GM12865 (cell line): ENCODE results near the gene NRP1.

Experiments used
- DNase-seq: peaks from one replicate; pipeline ENCODE4 v3.0.0; 2010; ENCODE audit warnings: low read depth
- H3K4me3 ChIP-seq: 2 replicates; pipeline ENCODE4 v1.5.1; 2011; ENCODE audit warnings: mild to moderate bottlenecking, low read depth, low read length, control low read depth
- TF ChIP-seq, protein P1 (sequence below): IDR thresholded peaks from 2 replicates; pipeline ENCODE4 v1.5.1; 2011; ENCODE audit warnings: low read length, control low read depth, low read depth, inconsistent platforms; ENCODE audit not compliant: insufficient read depth; ENCODE audit errors: missing control alignments

The NRP1 gene

GRCh38 chr10:33267708-33268107 lies 66.8 kb downstream of the NRP1 start:
- H3K4me3 ChIP-seq = no peak overlapping the region

GRCh38 chr10:33265621-33266020 lies 68.8 kb downstream of the NRP1 start:
- TF ChIP-seq, protein P1, sequence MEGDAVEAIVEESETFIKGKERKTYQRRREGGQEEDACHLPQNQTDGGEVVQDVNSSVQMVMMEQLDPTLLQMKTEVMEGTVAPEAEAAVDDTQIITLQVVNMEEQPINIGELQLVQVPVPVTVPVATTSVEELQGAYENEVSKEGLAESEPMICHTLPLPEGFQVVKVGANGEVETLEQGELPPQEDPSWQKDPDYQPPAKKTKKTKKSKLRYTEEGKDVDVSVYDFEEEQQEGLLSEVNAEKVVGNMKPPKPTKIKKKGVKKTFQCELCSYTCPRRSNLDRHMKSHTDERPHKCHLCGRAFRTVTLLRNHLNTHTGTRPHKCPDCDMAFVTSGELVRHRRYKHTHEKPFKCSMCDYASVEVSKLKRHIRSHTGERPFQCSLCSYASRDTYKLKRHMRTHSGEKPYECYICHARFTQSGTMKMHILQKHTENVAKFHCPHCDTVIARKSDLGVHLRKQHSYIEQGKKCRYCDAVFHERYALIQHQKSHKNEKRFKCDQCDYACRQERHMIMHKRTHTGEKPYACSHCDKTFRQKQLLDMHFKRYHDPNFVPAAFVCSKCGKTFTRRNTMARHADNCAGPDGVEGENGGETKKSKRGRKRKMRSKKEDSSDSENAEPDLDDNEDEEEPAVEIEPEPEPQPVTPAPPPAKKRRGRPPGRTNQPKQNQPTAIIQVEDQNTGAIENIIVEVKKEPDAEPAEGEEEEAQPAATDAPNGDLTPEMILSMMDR = no peak
- H3K4me3 ChIP-seq = no peak overlapping the region
- peak; percentile 28 for DNase-seq

More at GRCh38 chr10:33267708-33268107, 66.8 kb downstream of the NRP1 start:
- DNase-seq = no peak
- TF ChIP-seq, protein P1 = no peak

DNA sequence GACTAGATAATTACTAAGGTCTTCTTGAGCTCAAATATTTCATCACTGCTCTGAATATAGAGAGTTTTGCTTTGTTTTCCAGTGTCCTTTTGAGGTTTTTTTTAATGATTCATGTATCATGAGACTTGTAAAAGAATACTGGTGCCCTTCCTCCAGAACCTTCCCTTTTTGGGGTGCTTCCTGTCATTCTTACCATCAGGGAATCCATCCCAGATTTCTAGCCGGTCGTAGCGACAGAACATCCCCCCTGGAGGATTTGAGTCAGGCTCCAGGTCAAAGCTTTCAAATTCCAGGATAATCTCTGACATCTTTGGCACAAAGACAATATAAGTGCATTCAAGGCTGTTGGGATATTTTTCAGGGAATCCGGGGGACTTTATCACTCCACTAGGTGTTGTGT lies 71.0 kb downstream of the NRP1 start:
- TF ChIP-seq, protein P1 = no peak
- no peak overlapping the region for H3K4me3 ChIP-seq
- DNase-seq = no peak

GRCh38 chr10:33262871-33263270 lies 71.6 kb downstream of the NRP1 start:
- DNase-seq = no peak
- H3K4me3 ChIP-seq = no peak overlapping the region
- TF ChIP-seq, protein P1 = no peak

- H3K4me3 ChIP-seq = no peak overlapping the region
- TF ChIP-seq, protein P1 = no peak
- no peak for DNase-seq
Measured at GRCh38 chr10:33260403-33261149, 73.9 kb downstream of the NRP1 start.

- no peak overlapping the region for H3K4me3 ChIP-seq
- no peak for DNase-seq
Measured at GRCh38 chr10:33258967-33259366, 75.5 kb downstream of the NRP1 start.

More at GRCh38 chr10:33258967-33259366, 75.5 kb downstream of the NRP1 start:
- TF ChIP-seq, protein P1 = no peak
